MM.1S (cell line): ENCODE data around the gene SCIMP.
"Not testable (repeated sequence)": the region's sequence is repeated elsewhere in the genome, so short reads cannot be mapped to it uniquely, and the experiment has no call there.

Source experiments
- DNase-seq: peaks from one replicate; pipeline ENCODE4 v3.0.0-alpha.2; 2015
- H2AFZ ChIP-seq: fragments of 300-600 bp; sonication (generic); 2 replicates; pipeline ENCODE4 v1.6.0; 2016; ENCODE audit warnings: antibody characterized with exemption, low read length
- H3F3A ChIP-seq: fragments of 300-600 bp; sonication (generic); 2 replicates; pipeline ENCODE4 v1.6.1; 2016; ENCODE audit warnings: mild to moderate bottlenecking, antibody characterized with exemption, low read length, moderate library complexity, mixed read lengths; ENCODE audit not compliant: insufficient read depth
- H3K27ac ChIP-seq: fragments of 300-600 bp; sonication (generic); 2 replicates; pipeline ENCODE4 v1.5.1; 2016; ENCODE audit warnings: mild to moderate bottlenecking, low read length
- H3K27me3 ChIP-seq: fragments of 300-600 bp; sonication (generic); replicated peaks from 2 replicates; pipeline ENCODE4 v1.6.0; 2016; ENCODE audit warnings: low read length; ENCODE audit not compliant: insufficient read depth
- H3K36me3 ChIP-seq: fragments of 300-600 bp; sonication (generic); replicated peaks from 2 replicates; pipeline ENCODE4 v1.6.1; 2016; ENCODE audit warnings: mild to moderate bottlenecking, low read length, mixed read lengths; ENCODE audit not compliant: insufficient read depth
- H3K4me1 ChIP-seq: fragments of 300-600 bp; sonication (generic); 2 replicates; pipeline ENCODE4 v1.6.1; 2016; ENCODE audit warnings: low read length, mixed read lengths
- H3K4me2 ChIP-seq: fragments of 300-600 bp; sonication (generic); 2 replicates; pipeline ENCODE4 v1.6.0; 2016; ENCODE audit warnings: low read depth, low read length
- H3K4me3 ChIP-seq: fragments of 300-600 bp; sonication (generic); 2 replicates; pipeline ENCODE4 v1.5.1; 2016; ENCODE audit warnings: low read length, mixed read lengths
- H3K79me2 ChIP-seq: fragments of 300-600 bp; sonication (generic); 2 replicates; pipeline ENCODE4 v1.6.1; 2016; ENCODE audit warnings: mixed run types, low read length, mixed read lengths
- H3K9ac ChIP-seq: fragments of 300-600 bp; sonication (generic); 2 replicates; pipeline ENCODE4 v1.6.1; 2016; ENCODE audit warnings: low read length, mixed read lengths
- H3K9me2 ChIP-seq: fragments of 300-600 bp; sonication (generic); replicated peaks from 2 replicates; pipeline ENCODE4 v1.6.1; 2016; ENCODE audit warnings: mild to moderate bottlenecking, low read length, mixed read lengths; ENCODE audit not compliant: insufficient read depth
- H3K9me3 ChIP-seq: fragments of 300-600 bp; sonication (generic); replicated peaks from 2 replicates; pipeline ENCODE4 v1.6.1; 2016; ENCODE audit warnings: mild to moderate bottlenecking, low read length, mixed read lengths; ENCODE audit not compliant: insufficient read depth
- H4K20me1 ChIP-seq: fragments of 300-600 bp; sonication (generic); 2 replicates; pipeline ENCODE4 v1.6.1; 2016; ENCODE audit warnings: mild to moderate bottlenecking, low read length, moderate library complexity, mixed read lengths; ENCODE audit not compliant: insufficient read depth
- CTCF ChIP-seq: fragments of 300-600 bp; sonication (generic); IDR thresholded peaks from 2 replicates; pipeline ENCODE4 v1.5.1; 2016; ENCODE audit warnings: antibody characterized with exemption, low read length, mixed read lengths
- EZH2 ChIP-seq: fragments of 300-600 bp; sonication (generic); optimal IDR thresholded peaks from 2 replicates; pipeline ENCODE3; 2017; ENCODE audit warnings: low read depth, mild to moderate bottlenecking, antibody characterized with exemption, low read length, mixed read lengths
- EZH2phosphoT487 ChIP-seq: fragments of 300-600 bp; sonication (generic); IDR thresholded peaks from 2 replicates; pipeline ENCODE4 v1.6.1; 2018; ENCODE audit warnings: antibody characterized with exemption, low read length

SCIMP gene

GRCh38 chr17:5225668-5226457 is 8.8 kb downstream of the SCIMP start:
- Histone ChIP-seq H3K4me3 (no peak overlapping the region), H4K20me1 (no peaks in the 10 kb centered on the region), H3F3A (no peaks in the 10 kb centered on the region), H3K9ac (no peak overlapping the region), H3K4me1 (no peaks in the 10 kb centered on the region), H3K36me3 (no peaks in the 10 kb centered on the region), H3K9me2 (no peaks in the 10 kb centered on the region), H2AFZ (no peak overlapping the region), H3K79me2 (no peaks in the 10 kb centered on the region), H3K4me2 (no peak overlapping the region), H3K27me3 (no peaks in the 10 kb centered on the region), H3K9me3 (no peaks in the 10 kb centered on the region), H3K27ac (no peak overlapping the region)
- TF ChIP-seq EZH2phosphoT487 (no peak), EZH2 (no peak), CTCF (no peak)
- DNase-seq: no peak

GRCh38 chr17:5221912-5222311 is 12.7 kb downstream of the SCIMP start:
- H3K4me2 ChIP-seq, H2AFZ ChIP-seq, H4K20me1 ChIP-seq: not testable (repeated sequence)

GRCh38 chr17:5220074-5220473 is 14.6 kb downstream of the SCIMP start:
- Histone ChIP-seq H4K20me1 (no peaks in the 10 kb centered on the region), H3K4me1 (no peaks in the 10 kb centered on the region), H3K9ac (no peak overlapping the region), H2AFZ (no peak overlapping the region), H3F3A (no peaks in the 10 kb centered on the region), H3K4me2 (no peak overlapping the region), H3K27me3 (no peaks in the 10 kb centered on the region), H3K4me3 (no peak overlapping the region), H3K9me2 (no peaks in the 10 kb centered on the region), H3K79me2 (no peaks in the 10 kb centered on the region), H3K27ac (no peak overlapping the region), H3K36me3 (no peaks in the 10 kb centered on the region), H3K9me3 (no peaks in the 10 kb centered on the region)
- no peak for DNase-seq
- TF ChIP-seq CTCF: no peak
- no peak for TF ChIP-seq EZH2
- TF ChIP-seq EZH2phosphoT487: no peak

More at GRCh38 chr17:5221912-5222311, 12.7 kb downstream of the SCIMP start:
- not testable (repeated sequence) for H3K4me1 ChIP-seq, H3K9me3 ChIP-seq, H3K36me3 ChIP-seq, H3K9ac ChIP-seq, H3K4me3 ChIP-seq, H3K27me3 ChIP-seq, H3K27ac ChIP-seq, DNase-seq, H3K9me2 ChIP-seq, H3F3A ChIP-seq, H3K79me2 ChIP-seq

- H3K36me3 ChIP-seq: no peaks in the 10 kb centered on the region
- no peaks in the 10 kb centered on the region for H3K9me2 ChIP-seq
- no peak overlapping the region for H3K9ac ChIP-seq
- no peak overlapping the region for H3K4me3 ChIP-seq
- no peaks in the 10 kb centered on the region for H3F3A ChIP-seq
- no peaks in the 10 kb centered on the region for H3K9me3 ChIP-seq
- H3K27ac ChIP-seq: no peak overlapping the region
- no peaks in the 10 kb centered on the region for H3K27me3 ChIP-seq
- no peak overlapping the region for H3K4me2 ChIP-seq
- H3K79me2 ChIP-seq: no peaks in the 10 kb centered on the region
- H2AFZ ChIP-seq: no peak overlapping the region
- no peaks in the 10 kb centered on the region for H4K20me1 ChIP-seq
- no peaks in the 10 kb centered on the region for H3K4me1 ChIP-seq
- no peak for DNase-seq
- TF ChIP-seq EZH2phosphoT487: no peak
- TF ChIP-seq CTCF: no peak
- TF ChIP-seq EZH2: no peak
Observed at GRCh38 chr17:5219536-5219935, 15.1 kb downstream of the SCIMP start.

GRCh38 chr17:5217562-5217961 is 17.1 kb downstream of the SCIMP start:
- H3K4me3 ChIP-seq, H3K4me1 ChIP-seq, H3K4me2 ChIP-seq, H3K79me2 ChIP-seq, H4K20me1 ChIP-seq, H3K36me3 ChIP-seq, H3K9me3 ChIP-seq, H2AFZ ChIP-seq, H3K27ac ChIP-seq, H3K9ac ChIP-seq, H3K27me3 ChIP-seq, H3K9me2 ChIP-seq, H3F3A ChIP-seq, DNase-seq: not testable (repeated sequence)
